A172 (cell line): ENCODE results near the gene HDDC3. TPM values are rescaled to one million over a fixed set of nuclear protein-coding genes. Genes with fewer than 3 reads are reported as not detected.

Experiments used
- total RNA-seq: library from RNA; depleted of rRNA; stranded (reverse); fragments of >200 nt; shearing (Covaris generic); gene quantifications from 2 replicates; pipeline ENCODE4 v1.2.3, GENCODE V29; 2014; rRNA removed

The HDDC3 gene
- total RNA-seq, 1 experiment from 2014 or later: 15.4 TPM

Other genes starting within 250 kb of the HDDC3 start
- gene BLM, start 215.2 kb downstream of the HDDC3 start, total RNA-seq: 16.6 and 18.1 TPM in 2 replicates
- gene FURIN, start 64.0 kb downstream of the HDDC3 start, total RNA-seq: 56.1 and 60.0 TPM in 2 replicates
- gene FES, start 48.0 kb downstream of the HDDC3 start, total RNA-seq: 0.12 and 0.14 TPM in 2 replicates
- gene MAN2A2, start 29.2 kb downstream of the HDDC3 start, total RNA-seq: 7.3 and 8.0 TPM in 2 replicates
- 64.5 and 64.7 TPM in 2 replicates for gene UNC45A, start 2.7 kb upstream of the HDDC3 start, total RNA-seq
- 9.2 and 11.0 TPM in 2 replicates for gene RCCD1, start 22.3 kb upstream of the HDDC3 start, total RNA-seq
- 311 and 334 TPM in 2 replicates for gene PRC1, start 62.0 kb upstream of the HDDC3 start, total RNA-seq
- 7.6 and 8.0 TPM in 2 replicates for gene VPS33B, start 90.0 kb upstream of the HDDC3 start, total RNA-seq
- not detected in 2 replicates for gene SV2B, start 167.7 kb upstream of the HDDC3 start, total RNA-seq